ENCODE data around the gene ANKRD34C. TPM values are rescaled to one million over a fixed set of nuclear protein-coding genes. Genes with fewer than 3 reads are reported as not detected.

Gene ANKRD34C
- total and polyA plus RNA-seq, 2 experiments from 2014 or later, result not detected

DNA sequence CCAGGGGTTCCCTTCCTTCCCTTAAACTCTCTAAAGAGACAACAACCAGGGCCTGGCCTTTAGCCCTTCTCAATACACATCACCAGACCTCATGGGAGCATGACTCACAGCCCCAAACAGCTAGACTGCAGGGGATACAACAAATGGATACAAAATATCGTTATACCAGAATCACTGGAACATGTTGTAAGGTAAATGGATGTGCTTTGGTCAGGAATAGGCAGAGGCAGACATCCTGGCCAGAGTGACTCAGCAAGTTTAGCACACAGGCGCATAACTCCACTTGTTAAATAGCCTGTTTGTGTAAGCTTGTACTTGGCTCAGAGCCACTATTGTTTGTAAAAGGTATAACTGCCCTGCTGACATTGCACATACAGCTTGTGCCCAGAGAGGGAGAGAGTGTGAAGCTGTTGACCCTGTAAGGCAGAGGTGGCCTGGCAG is 46.7 kb downstream of the ANKRD34C start (continued):
- TF ChIP-seq, protein P1, sequence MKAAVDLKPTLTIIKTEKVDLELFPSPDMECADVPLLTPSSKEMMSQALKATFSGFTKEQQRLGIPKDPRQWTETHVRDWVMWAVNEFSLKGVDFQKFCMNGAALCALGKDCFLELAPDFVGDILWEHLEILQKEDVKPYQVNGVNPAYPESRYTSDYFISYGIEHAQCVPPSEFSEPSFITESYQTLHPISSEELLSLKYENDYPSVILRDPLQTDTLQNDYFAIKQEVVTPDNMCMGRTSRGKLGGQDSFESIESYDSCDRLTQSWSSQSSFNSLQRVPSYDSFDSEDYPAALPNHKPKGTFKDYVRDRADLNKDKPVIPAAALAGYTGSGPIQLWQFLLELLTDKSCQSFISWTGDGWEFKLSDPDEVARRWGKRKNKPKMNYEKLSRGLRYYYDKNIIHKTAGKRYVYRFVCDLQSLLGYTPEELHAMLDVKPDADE (IDR thresholded peaks at IDR 0.05), result no peak
- TF ChIP-seq, protein P2, sequence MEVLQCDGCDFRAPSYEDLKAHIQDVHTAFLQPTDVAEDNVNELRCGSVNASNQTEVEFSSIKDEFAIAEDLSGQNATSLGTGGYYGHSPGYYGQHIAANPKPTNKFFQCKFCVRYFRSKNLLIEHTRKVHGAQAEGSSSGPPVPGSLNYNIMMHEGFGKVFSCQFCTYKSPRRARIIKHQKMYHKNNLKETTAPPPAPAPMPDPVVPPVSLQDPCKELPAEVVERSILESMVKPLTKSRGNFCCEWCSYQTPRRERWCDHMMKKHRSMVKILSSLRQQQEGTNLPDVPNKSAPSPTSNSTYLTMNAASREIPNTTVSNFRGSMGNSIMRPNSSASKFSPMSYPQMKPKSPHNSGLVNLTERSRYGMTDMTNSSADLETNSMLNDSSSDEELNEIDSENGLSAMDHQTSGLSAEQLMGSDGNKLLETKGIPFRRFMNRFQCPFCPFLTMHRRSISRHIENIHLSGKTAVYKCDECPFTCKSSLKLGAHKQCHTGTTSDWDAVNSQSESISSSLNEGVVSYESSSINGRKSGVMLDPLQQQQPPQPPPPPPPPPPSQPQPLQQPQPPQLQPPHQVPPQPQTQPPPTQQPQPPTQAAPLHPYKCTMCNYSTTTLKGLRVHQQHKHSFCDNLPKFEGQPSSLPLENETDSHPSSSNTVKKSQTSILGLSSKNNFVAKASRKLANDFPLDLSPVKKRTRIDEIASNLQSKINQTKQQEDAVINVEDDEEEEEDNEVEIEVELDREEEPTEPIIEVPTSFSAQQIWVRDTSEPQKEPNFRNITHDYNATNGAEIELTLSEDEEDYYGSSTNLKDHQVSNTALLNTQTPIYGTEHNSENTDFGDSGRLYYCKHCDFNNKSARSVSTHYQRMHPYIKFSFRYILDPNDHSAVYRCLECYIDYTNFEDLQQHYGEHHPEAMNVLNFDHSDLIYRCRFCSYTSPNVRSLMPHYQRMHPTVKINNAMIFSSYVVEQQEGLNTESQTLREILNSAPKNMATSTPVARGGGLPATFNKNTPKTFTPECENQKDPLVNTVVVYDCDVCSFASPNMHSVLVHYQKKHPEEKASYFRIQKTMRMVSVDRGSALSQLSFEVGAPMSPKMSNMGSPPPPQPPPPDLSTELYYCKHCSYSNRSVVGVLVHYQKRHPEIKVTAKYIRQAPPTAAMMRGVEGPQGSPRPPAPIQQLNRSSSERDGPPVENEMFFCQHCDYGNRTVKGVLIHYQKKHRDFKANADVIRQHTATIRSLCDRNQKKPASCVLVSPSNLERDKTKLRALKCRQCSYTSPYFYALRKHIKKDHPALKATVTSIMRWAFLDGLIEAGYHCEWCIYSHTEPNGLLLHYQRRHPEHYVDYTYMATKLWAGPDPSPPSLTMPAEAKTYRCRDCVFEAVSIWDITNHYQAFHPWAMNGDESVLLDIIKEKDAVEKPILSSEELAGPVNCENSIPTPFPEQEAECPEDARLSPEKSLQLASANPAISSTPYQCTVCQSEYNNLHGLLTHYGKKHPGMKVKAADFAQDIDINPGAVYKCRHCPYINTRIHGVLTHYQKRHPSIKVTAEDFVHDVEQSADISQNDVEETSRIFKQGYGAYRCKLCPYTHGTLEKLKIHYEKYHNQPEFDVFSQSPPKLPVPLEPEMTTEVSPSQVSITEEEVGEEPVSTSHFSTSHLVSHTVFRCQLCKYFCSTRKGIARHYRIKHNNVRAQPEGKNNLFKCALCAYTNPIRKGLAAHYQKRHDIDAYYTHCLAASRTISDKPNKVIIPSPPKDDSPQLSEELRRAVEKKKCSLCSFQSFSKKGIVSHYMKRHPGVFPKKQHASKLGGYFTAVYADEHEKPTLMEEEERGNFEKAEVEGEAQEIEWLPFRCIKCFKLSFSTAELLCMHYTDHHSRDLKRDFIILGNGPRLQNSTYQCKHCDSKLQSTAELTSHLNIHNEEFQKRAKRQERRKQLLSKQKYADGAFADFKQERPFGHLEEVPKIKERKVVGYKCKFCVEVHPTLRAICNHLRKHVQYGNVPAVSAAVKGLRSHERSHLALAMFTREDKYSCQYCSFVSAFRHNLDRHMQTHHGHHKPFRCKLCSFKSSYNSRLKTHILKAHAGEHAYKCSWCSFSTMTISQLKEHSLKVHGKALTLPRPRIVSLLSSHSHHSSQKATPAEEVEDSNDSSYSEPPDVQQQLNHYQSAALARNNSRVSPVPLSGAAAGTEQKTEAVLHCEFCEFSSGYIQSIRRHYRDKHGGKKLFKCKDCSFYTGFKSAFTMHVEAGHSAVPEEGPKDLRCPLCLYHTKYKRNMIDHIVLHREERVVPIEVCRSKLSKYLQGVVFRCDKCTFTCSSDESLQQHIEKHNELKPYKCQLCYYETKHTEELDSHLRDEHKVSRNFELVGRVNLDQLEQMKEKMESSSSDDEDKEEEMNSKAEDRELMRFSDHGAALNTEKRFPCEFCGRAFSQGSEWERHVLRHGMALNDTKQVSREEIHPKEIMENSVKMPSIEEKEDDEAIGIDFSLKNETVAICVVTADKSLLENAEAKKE (CRISPR knock-in tag; IDR thresholded peaks at IDR 0.05), result no peak
- TF ChIP-seq STAT1 (IDR thresholded peaks at IDR 0.05; ENCODE audit: unreplicated experiment) (no peak), POLR2AphosphoS5 (IDR thresholded peaks at IDR 0.05; ENCODE audit: low read depth) (no peak)

Other genes starting within 250 kb of the ANKRD34C start
- 0.24 and 0.39 TPM in 2 replicates for gene RASGRF1, start 191.9 kb upstream of the ANKRD34C start, total RNA-seq (2014; rRNA removed; shearing (Covaris generic))
- gene RASGRF1, start 191.9 kb upstream of the ANKRD34C start, polyA plus RNA-seq (2016; fragmentation: Nextera tagmentation; extraction: Ambion mirVana), result 0.03 and 0.05 TPM in 2 replicates
- gene TMED3, start 28.4 kb downstream of the ANKRD34C start, total RNA-seq (2014; rRNA removed; shearing (Covaris generic)), result 49.2 and 55.0 TPM in 2 replicates
- gene TMED3, start 28.4 kb downstream of the ANKRD34C start, polyA plus RNA-seq (2016; fragmentation: Nextera tagmentation; extraction: Ambion mirVana), result 33.7 and 40.0 TPM in 2 replicates
- 1.4 and 1.7 TPM in 2 replicates for gene MINAR1, start 149.6 kb downstream of the ANKRD34C start, total RNA-seq (2014; rRNA removed; shearing (Covaris generic))
- gene MINAR1, start 149.6 kb downstream of the ANKRD34C start, polyA plus RNA-seq (2016; fragmentation: Nextera tagmentation; extraction: Ambion mirVana), result 0.28 and 0.32 TPM in 2 replicates

Measured in GM23338 (cell line).